ENCODE data around the gene SLC26A8. TPM values are rescaled to one million over a fixed set of nuclear protein-coding genes. Genes with fewer than 3 reads are reported as not detected.

SLC26A8 gene
- total RNA-seq, 1 experiment from 2014 or later, result 0.09 TPM

GRCh38 chr6:36025260-36025931 is 955 bp upstream of the SLC26A8 start:
- Histone ChIP-seq H4K5ac (ENCODE audit: insufficient read length, low read depth, low read length) (no peak overlapping the region), H3K18ac (ENCODE audit: insufficient read length, low read depth, low read length) (no peak overlapping the region), H3K23ac (ENCODE audit: insufficient read length, low read depth, low read length) (no peak overlapping the region), H2BK120ac (ENCODE audit: low read depth, low read length, poor library complexity, severe bottlenecking) (no peak overlapping the region), H3K23me2 (ENCODE audit: insufficient read length, low read depth, low read length, poor library complexity, severe bottlenecking) (peaks cover 8% of the 10 kb centered on the region), H3K27ac (ENCODE audit: insufficient read length, low read depth, low read length) (no peak overlapping the region), H4K91ac (ENCODE audit: insufficient read length, low read depth, low read length) (no peak overlapping the region), H3K4me1 (ENCODE audit: insufficient read depth, low read length) (peaks cover 2% of the 10 kb centered on the region; the same call in 1 of the 2 replicates), H3K4me2 (ENCODE audit: insufficient read depth, insufficient read length, low read length) (no peak overlapping the region), H3K9me3 (ENCODE audit: control insufficient read depth, low read depth, low read length) (no peaks in the 10 kb centered on the region), H3K56ac (ENCODE audit: insufficient read length, low read depth, low read length) (no peak overlapping the region), H3K27me3 (ENCODE audit: insufficient read depth, low read length) (no peaks in the 10 kb centered on the region), H2BK15ac (ENCODE audit: low read depth, low read length) (no peak overlapping the region), H3T11ph (ENCODE audit: low read length) (no peak overlapping the region), H3K79me2 (ENCODE audit: insufficient read depth, low read length) (peaks cover 5% of the 10 kb centered on the region; the same call in 1 of the 2 replicates), H3K14ac (ENCODE audit: insufficient read depth, low read length) (no peak overlapping the region), H3K9ac (ENCODE audit: extremely low read depth, insufficient read length, low read length) (no peak overlapping the region), H2AK5ac (ENCODE audit: insufficient read length, low read length) (no peak overlapping the region), H2BK20ac (ENCODE audit: low read depth, low read length, poor library complexity, severe bottlenecking) (no peak overlapping the region), H2BK12ac (ENCODE audit: insufficient read length, low read depth, low read length) (no peak overlapping the region), H2AFZ (ENCODE audit: low read length) (no peak overlapping the region), H3K79me1 (ENCODE audit: insufficient read depth, low read depth, low read length, poor library complexity, severe bottlenecking) (no peaks in the 10 kb centered on the region), H2BK5ac (ENCODE audit: insufficient read length, low read length) (no peak overlapping the region), H4K20me1 (ENCODE audit: control insufficient read depth, insufficient read depth, insufficient read length) (no peaks in the 10 kb centered on the region), H3K4ac (ENCODE audit: low read depth, low read length) (no peak overlapping the region), H4K8ac (replicated peaks; ENCODE audit: insufficient read length, low read depth, low read length) (no peak overlapping the region)
- peaks cover 3% of the 10 kb centered on the region; the same call in 1 of the 2 replicates for H3K27me3 Mint-ChIP-seq (ENCODE audit: low read depth)
- no peaks in the 10 kb centered on the region for H3K9me3 Mint-ChIP-seq
- no peak overlapping the region for H3K27ac Mint-ChIP-seq
- H3K36me3 Mint-ChIP-seq (ENCODE audit: insufficient read depth in 1 of 3, low read depth in 3 of 3), result peaks cover 0 to 3% (median 0%) of the 10 kb centered on the region in 3 experiments; a peak in 2 of 7 replicates
- peaks cover 37 to 43% of the 10 kb centered on the region in 2 experiments for H3K4me1 Mint-ChIP-seq
- no peak for DNase-seq
- TF ChIP-seq, protein P1, sequence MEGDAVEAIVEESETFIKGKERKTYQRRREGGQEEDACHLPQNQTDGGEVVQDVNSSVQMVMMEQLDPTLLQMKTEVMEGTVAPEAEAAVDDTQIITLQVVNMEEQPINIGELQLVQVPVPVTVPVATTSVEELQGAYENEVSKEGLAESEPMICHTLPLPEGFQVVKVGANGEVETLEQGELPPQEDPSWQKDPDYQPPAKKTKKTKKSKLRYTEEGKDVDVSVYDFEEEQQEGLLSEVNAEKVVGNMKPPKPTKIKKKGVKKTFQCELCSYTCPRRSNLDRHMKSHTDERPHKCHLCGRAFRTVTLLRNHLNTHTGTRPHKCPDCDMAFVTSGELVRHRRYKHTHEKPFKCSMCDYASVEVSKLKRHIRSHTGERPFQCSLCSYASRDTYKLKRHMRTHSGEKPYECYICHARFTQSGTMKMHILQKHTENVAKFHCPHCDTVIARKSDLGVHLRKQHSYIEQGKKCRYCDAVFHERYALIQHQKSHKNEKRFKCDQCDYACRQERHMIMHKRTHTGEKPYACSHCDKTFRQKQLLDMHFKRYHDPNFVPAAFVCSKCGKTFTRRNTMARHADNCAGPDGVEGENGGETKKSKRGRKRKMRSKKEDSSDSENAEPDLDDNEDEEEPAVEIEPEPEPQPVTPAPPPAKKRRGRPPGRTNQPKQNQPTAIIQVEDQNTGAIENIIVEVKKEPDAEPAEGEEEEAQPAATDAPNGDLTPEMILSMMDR (conservative IDR thresholded peaks at IDR 0.05), result no peak
- H3K4me3 Mint-ChIP-seq, result peak overlapping the region in 1 of 2 experiments; percentile 12; a peak in 2 of 5 replicates
- no CpG with 5 or more reads among the region's 1 CpG for WGBS (ENCODE audit: extremely low coverage, insufficient read length, low lambda C conversion rate)
